Measurements from ENCODE around the gene SPATA9.
"Not testable (repeated sequence)": the region's sequence is repeated elsewhere in the genome, so short reads cannot be mapped to it uniquely, and the experiment has no call there.

SPATA9 gene

DNA sequence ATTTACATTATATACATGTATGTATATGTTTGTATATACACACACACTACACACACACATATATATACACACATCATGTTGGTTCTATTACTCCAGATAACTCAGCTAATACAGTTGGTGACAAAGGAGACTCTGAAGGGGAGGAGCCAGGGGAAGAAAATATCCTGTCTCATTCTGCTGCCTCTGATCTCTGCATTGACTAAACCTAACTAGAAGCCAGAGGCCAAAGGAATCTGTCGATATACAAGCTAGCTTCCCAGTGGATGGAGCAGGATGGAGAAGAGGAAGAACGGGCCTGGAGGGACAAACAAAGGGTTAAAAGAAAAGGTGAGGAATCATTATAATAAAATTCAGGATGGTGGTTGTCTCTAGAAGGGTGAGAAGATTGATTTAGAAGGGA lies 34.6 kb upstream of the SPATA9 start:
- no peak for DNase-seq (ENCODE audit: low spot score)

- DNase-seq (ENCODE audit: low spot score) = no peak
These were observed 33.1 kb upstream of the SPATA9 start for GRCh38 chr5:95715799-95716461.

- DNase-seq (ENCODE audit: low spot score) = no peak
These were observed 31.3 kb upstream of the SPATA9 start for GRCh38 chr5:95713960-95714710.

DNA sequence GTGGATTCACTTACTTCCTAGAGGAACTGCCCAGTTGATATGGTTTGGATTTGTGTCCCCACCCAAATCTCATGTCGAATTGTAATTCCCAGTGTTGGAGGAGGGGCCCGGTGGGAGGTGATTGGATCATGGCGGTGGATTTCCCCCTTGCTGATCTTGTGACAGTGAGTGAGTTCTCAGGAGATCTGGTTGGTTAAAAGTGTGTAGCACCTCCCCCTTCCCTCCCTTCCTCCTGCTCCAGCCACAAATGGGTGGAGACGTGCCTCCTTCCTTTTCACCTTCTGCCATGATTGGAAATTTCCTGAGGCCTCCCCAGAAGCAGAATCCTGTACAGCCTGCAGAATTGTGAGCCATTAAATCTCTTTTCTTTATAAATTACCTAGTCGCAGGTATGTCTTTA lies 30.5 kb upstream of the SPATA9 start:
- DNase-seq (ENCODE audit: low spot score) = not testable (repeated sequence)

GRCh38 chr5:95712347-95712958 lies 29.7 kb upstream of the SPATA9 start:
- no peak for DNase-seq (ENCODE audit: low spot score)

- no peak for DNase-seq (ENCODE audit: low spot score)
These were observed 28.9 kb upstream of the SPATA9 start for GRCh38 chr5:95711501-95712346.

GRCh38 chr5:95710651-95711500 lies 28.1 kb upstream of the SPATA9 start:
- DNase-seq (ENCODE audit: low spot score) = not testable (repeated sequence)

DNA sequence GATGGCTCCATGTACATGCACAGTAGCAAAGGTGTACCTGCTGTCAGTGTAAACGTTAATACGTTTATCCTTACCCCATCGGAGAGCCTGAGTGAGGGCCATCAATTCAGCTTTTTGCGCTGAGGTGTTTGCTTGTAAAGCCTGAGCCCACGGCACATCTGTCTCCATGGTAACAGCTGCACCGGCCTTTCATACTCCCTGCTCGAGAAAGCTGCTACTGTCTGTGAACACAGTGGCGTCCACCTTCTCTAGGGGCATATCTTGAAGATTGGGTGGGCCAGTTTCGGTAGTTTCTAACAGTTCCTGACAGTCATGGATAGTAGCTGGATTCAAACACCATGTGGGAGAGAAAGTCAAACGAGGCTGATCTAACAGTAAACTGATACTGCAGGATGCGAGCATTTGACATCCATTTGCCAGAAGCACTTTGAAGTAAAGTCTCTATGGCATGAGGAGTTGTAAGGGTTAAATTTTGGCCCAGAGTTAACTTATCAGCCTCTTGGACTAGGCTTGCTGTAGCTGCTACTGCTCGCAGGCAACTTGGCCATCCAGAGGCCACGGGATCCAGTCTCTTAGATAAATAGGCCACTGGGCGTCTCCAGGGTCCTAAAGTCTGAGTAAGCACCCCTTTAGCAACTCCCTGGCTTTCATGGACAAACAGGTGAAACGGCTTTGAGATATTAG lies 27.3 kb upstream of the SPATA9 start:
- no peak for DNase-seq (ENCODE audit: low spot score)

- no peak for DNase-seq (ENCODE audit: low spot score)
These were observed 26.1 kb upstream of the SPATA9 start for GRCh38 chr5:95708876-95709275.

DNA sequence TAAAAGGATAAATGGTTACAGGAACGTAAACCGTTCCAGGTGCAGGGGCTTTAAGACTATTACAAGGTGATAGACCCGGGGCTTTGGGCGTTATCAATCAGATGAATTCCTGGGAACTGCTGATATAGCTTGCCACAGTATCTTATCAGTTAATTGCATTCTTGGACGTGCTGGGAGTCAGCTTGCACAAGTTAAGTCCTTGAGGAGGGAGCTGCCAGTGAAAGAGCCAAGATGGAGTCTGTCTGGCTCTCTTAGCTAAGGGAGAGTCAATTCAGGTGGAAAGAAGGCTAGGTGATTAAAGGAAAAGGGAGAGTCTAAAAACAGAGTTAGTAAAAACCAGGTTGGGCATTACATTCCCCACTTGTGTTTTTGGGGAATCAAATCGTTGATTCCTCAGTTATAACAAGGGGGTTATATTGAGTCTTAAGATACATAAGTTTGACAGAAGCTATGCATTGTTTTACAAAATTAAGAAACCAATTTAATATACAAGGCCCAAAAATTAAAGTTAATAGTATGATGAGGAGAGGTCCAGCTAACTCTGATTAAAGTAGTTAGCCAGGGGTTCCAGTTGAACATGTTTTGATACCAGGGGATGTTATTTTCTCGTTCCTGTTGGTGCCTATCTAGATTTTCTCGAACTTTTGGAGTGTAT lies 24.9 kb upstream of the SPATA9 start:
- not testable (repeated sequence) for DNase-seq (ENCODE audit: low spot score)

- no peak for DNase-seq (ENCODE audit: low spot score)
These were observed 24.3 kb upstream of the SPATA9 start for GRCh38 chr5:95707055-95707454.

DNA sequence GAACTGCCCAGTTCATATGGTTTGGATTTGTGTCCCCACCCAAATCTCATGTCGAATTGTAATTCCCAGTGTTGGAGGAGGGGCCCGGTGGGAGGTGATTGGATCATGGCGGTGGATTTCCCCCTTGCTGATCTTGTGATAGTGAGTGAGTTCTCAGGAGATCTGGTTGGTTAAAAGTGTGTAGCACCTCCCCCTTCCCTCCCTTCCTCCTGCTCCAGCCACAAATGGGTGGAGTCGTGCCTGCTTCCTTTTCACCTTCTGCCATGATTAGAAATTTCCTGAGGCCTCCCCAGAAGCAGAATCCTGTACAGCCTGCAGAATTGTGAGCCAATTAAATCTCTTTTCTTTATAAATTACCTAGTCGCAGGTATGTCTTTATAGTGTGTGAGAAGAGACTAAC lies 23.4 kb upstream of the SPATA9 start:
- not testable (repeated sequence) for DNase-seq (ENCODE audit: low spot score)

GRCh38 chr5:95704150-95704549 lies 21.4 kb upstream of the SPATA9 start:
- no peak for DNase-seq (ENCODE audit: low spot score)

DNA sequence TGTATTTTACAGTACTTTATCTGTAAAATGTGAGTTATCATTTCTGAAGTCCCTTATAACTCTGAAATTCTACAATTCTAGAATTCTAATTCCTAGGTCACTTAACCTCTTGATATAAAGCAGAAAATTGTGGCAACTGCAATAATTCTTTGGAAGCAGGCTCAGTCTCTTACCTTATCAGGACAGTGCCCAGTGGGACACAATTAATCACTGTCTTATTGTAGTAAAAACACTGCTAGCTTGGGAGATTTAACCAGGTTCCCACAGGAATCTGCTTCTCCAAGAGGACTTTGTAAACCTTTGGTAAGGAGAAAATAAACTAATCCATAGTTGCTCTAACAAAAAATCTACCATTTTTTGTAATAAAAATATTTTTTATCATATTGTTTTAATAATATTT lies 18.3 kb upstream of the SPATA9 start:
- no peak for DNase-seq (ENCODE audit: low spot score)

DNA sequence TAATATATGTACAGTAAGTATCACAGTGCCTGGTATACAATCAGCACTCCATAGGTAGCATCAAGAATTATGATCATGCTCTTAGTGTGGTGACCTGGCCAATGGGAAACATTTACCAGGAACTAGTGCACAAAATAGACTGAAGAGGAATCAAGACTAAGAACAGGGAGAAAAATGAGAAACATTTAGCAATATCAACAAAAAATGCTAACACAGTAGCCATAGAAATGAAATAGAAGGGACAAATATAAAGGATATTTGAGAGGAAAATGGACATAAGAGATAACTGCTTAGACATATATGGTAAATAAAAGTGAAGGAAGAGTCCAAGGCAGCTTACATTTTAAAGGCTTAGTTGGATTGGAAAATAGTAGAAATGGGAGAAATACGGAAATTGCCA lies 16.5 kb upstream of the SPATA9 start:
- DNase-seq (ENCODE audit: low spot score) = no peak

DNA sequence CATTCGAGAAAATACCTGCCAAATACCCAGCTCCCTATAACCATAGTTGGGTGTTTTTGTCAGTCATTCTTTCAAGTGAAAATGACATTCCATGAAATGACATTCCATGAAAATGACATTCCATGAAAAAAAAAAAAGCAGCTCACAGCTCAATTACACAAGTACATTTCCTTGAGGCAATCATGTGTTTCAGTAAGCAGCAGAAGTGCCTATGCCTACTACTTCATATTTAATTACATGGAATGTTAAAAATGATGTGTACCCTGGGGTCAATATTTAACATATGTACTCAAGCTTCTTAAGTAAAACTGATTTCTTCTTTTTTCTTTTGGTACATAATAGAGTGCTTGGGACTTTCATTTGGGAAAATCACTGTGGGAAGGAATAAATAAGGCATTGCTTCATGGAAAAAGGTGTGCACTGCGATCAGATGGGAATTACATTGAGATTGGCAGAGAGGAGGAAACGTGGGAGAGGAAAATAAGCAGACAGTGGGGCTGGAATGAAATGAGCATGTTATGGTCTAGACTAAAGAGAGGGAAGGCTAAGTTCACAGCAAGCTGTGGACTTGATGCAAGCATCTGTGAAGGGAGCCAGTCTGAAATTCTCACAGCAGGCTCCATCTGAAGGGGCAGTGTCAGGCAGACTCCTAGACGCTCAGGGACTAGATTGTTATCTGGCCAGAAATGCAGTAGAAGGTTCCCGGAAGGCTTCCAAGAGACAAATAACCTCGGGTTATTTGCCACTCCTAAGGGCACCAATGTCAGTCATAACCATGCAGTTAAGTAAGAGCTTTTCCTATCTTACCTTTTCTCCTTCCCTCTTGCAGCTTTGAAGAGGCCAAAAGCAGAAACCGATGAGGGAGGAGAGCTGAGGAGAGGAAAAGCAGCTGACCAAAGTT lies 15.2 kb upstream of the SPATA9 start:
- no peak for DNase-seq (ENCODE audit: low spot score)

DNA sequence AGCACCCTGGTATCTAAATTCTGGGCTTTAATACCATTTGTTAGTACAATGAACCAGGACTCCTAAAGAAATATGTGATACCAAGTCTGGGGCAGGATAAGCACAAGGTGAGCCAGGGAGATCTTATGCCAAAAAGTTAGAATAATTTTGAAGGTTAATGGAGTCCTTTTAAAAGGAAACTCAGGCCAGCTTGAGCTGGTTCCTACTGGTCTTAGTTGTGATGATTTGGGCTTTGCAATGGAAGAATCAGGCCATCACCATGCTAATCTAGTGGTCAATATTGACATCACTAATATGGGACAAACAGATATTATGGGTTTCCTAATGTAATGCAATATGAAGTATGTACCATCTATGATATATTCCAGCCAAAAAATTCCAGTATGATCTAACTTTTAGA lies 7.5 kb upstream of the SPATA9 start:
- DNase-seq (ENCODE audit: low spot score) = no peak

DNA sequence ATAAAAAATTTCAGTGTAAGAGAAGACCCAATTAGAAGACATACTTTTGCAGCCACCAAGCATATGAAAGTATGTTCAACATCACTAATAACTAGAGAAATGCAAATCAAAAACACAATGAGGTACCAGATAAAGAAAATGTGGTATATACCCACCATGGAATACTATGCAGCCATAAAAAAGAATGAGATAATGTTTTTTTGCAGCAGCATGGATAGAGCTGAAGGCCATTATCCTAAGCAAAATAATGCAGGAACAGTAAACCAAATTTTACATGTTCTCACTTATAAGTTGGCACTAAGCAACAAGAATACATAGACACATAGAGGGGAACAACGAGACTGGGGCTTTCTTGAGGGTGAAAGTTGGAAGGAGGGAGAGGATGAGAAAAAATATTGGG lies 6.9 kb upstream of the SPATA9 start:
- DNase-seq (ENCODE audit: low spot score) = no peak

GRCh38 chr5:95686651-95687050 lies 3.9 kb upstream of the SPATA9 start:
- DNase-seq (ENCODE audit: low spot score) = no peak

Data from HuH-7.5 (cell line).